ENCODE measurements around the gene IGBP1. TPM values are rescaled to one million over a fixed set of nuclear protein-coding genes. Genes with fewer than 3 reads are reported as not detected.

Gene IGBP1
- total RNA-seq, 2 experiments from 2014 or later = 36.0 to 37.2 TPM

DNA sequence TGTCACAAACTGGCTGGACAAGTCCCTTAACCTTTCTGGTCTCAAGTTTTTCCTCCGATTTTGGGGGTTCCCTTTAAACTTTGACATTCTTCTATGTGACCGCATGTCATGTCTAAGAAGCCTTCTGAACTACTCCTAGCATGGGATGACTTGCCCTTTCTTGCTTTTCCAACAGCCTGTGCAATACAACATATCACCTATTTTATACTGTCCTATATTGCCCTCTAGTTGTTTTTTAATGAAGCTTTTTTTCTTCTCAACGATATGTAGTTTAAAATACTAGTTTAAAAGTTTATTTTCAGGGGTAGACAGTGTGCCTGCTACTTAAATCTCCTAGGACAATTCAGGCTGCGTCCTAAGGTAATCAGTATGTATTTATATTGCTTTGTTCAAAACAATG lies 1.0 kb upstream of the IGBP1 start:
- no peaks in the 10 kb centered on the region for H3K27me3 Mint-ChIP-seq
- peak overlapping the region; percentile 56 for H3K27ac Mint-ChIP-seq
- H3K4me1 Mint-ChIP-seq = peaks cover 20% of the 10 kb centered on the region
- H3K9me3 Mint-ChIP-seq = no peaks in the 10 kb centered on the region
- no peak for DNase-seq
- peaks cover 12% of the 10 kb centered on the region for H3K36me3 Mint-ChIP-seq
- peak overlapping the region; percentile 26 for H3K4me3 Mint-ChIP-seq

DNA sequence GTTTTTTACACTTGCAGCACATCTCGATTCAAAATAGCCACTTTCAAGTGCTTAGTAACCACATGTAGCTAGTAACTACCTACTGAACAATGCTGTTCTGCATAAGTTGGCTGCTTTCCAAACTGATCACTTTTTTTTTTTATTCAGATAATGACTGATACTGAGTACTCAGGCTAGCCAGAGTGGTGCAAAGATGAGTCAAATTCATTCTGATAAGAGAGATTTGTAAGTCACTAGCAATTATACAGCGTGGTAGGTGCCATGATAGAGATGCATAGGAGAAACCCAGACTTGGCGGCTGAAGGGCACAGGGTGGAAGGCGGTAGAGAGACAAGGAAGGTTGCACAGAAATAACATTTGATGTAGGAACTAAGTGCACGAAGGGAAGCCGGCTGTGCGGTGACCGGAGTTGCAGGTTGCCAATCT lies 357 bp upstream of the IGBP1 start:
- Mint-ChIP-seq H3K27ac (peak overlapping the region; percentile 96), H3K9me3 (no peaks in the 10 kb centered on the region), H3K4me3 (peak overlapping the region; percentile 97), H3K27me3 (no peaks in the 10 kb centered on the region), H3K4me1 (peaks cover 20% of the 10 kb centered on the region), H3K36me3 (peaks cover 12% of the 10 kb centered on the region)
- no peak for DNase-seq

- H3K36me3 Mint-ChIP-seq = peaks cover 12% of the 10 kb centered on the region
- no peak for DNase-seq
- H3K9me3 Mint-ChIP-seq = no peaks in the 10 kb centered on the region
Measured at GRCh38 chrX:70134116-70134477, 850 bp downstream of the IGBP1 start.

GRCh38 chrX:70138622-70139021 lies 5.4 kb downstream of the IGBP1 start:
- Mint-ChIP-seq H3K4me1 (peaks cover 9% of the 10 kb centered on the region), H3K27ac (no peak overlapping the region), H3K27me3 (no peaks in the 10 kb centered on the region), H3K9me3 (no peaks in the 10 kb centered on the region), H3K4me3 (no peak overlapping the region), H3K36me3 (peaks cover 28% of the 10 kb centered on the region)
- DNase-seq = no peak

More at GRCh38 chrX:70134116-70134477, 850 bp downstream of the IGBP1 start:
- Mint-ChIP-seq H3K27me3 (no peaks in the 10 kb centered on the region), H3K4me3 (peak overlapping the region; percentile 97), H3K4me1 (peaks cover 20% of the 10 kb centered on the region), H3K27ac (peak overlapping the region; percentile 96)

DNA sequence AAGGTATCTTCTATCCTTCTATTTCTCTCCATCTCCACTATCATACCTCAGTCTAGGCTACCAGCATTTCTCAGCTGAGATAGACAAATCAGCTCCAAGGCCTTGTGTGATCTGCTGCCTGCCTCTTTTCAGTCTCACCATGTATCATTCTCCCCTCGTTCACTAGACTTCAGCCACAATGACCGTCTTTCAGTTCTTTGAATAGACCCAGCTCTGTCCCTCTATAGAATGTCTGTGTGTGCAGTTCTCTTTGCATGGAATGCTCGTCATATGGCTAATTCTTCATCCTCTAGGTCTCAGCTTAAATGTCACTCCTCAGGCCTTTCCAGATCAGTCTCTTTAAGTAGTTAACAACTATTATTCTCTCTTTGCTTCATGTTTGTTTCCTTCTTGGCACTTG lies 6.5 kb downstream of the IGBP1 start:
- Mint-ChIP-seq H3K4me1 (peaks cover 9% of the 10 kb centered on the region), H3K4me3 (no peak overlapping the region), H3K27ac (no peak overlapping the region), H3K36me3 (peaks cover 25% of the 10 kb centered on the region), H3K9me3 (no peaks in the 10 kb centered on the region), H3K27me3 (no peaks in the 10 kb centered on the region)
- DNase-seq = no peak

DNA sequence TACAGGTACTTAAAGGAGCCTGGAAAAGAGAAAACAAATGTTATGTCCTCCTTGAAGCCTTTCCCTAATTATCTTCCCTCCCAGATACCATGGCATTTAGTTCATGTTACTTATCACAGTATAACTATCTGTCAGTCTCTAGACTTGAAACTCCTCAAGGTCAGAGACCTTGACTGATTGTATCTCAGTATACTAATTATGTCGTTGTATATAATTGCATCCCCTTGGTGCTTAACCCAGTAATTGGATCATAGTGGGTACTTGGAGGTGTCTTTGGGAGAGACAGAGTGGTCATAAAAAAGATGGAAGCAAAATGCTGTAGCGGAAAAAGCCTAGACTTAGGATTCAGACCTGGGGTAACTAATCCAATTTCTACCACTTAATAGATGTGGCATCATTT lies 8.1 kb downstream of the IGBP1 start:
- no peak for DNase-seq
- Mint-ChIP-seq H3K9me3 (no peaks in the 10 kb centered on the region), H3K36me3 (peaks cover 18% of the 10 kb centered on the region), H3K4me1 (no peaks in the 10 kb centered on the region), H3K4me3 (no peak overlapping the region), H3K27me3 (no peaks in the 10 kb centered on the region), H3K27ac (no peak overlapping the region)

DNA sequence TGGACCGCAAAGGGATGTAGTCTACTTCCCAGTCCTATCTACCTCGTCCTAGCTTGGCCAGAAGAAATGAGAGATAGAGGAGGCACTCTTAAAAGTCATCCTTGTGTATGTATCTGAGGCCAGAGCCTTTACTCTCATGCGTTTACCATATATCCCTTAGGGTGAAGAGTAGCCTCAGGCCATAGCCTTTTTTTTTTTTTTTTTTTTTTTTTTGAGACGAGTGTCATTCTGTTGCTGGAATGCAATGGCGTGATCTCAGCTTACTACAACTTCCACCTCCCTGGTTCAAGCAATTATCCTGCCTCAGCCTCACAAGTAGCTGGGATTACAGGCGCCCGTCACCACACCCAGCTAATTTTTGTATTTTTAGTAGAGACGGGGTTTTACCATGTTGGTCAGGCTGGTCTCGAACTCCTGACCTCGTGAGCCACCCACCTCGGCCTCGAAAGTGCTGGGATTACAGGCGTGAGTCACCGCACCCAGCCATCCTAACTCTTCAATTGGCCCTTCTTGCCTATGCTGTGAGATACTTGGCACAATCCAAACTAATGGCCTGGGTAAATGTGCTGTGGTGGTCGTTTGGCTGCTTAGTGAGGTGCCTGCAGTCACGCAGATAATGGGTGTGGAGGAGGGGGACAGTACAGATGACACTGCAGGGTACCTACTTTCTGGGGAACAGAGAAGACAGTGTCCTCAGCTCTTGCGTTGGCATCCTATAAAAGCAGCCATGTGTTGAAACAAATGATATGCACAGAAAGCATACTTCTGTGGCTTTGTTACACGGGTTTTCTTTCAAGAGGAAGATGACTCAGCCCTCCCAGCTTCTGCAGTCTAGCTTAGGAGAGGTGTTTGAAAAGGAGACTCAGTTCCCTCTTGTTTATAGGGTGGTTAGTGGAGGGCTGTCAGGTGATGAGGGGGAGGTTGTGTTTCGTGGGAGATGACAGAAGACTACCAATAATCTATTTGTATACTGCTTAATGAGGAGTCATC lies 33.6 kb downstream of the IGBP1 start:
- H3K27me3 Mint-ChIP-seq = no peaks in the 10 kb centered on the region
- peak; percentile 14 for DNase-seq
- peak overlapping the region; percentile 90 for H3K27ac Mint-ChIP-seq
- no peak overlapping the region for H3K4me3 Mint-ChIP-seq
- H3K4me1 Mint-ChIP-seq = peaks cover 13% of the 10 kb centered on the region
- no peaks in the 10 kb centered on the region for H3K9me3 Mint-ChIP-seq
- peaks cover 15% of the 10 kb centered on the region for H3K36me3 Mint-ChIP-seq

- no peak for DNase-seq
- Mint-ChIP-seq H3K27ac (no peak overlapping the region), H3K9me3 (no peaks in the 10 kb centered on the region), H3K36me3 (peaks cover 15% of the 10 kb centered on the region), H3K4me3 (no peak overlapping the region), H3K27me3 (no peaks in the 10 kb centered on the region), H3K4me1 (peaks cover 13% of the 10 kb centered on the region)
Measured at GRCh38 chrX:70168238-70169188, 35.3 kb downstream of the IGBP1 start.

DNA sequence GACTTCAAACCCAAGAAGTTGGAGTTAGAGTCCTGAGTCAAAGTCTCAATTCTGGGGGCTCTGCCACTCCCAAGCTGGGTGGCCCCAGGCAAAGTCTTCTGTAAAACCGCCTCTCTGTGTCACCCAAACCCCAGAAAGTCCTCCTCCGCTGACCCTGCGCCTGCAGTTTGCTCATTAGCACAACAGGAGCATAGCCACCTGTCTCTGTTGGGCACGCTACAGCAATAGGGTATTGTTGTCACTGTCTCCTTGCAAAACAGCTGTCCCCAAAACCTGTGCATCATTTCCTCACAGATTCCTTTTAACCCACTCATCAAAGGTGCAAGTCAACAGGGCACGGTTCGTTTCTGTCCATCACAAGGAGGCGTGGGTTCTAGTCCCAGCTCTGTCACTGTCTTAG lies 36.0 kb downstream of the IGBP1 start:
- peaks cover 13% of the 10 kb centered on the region for H3K4me1 Mint-ChIP-seq
- H3K36me3 Mint-ChIP-seq = peaks cover 15% of the 10 kb centered on the region
- no peak for DNase-seq
- H3K4me3 Mint-ChIP-seq = no peak overlapping the region
- no peak overlapping the region for H3K27ac Mint-ChIP-seq
- H3K27me3 Mint-ChIP-seq = no peaks in the 10 kb centered on the region
- no peaks in the 10 kb centered on the region for H3K9me3 Mint-ChIP-seq

GRCh38 chrX:70171624-70172023 lies 38.4 kb downstream of the IGBP1 start:
- Mint-ChIP-seq H3K9me3 (no peaks in the 10 kb centered on the region), H3K4me1 (peaks cover 15% of the 10 kb centered on the region), H3K27ac (no peak overlapping the region), H3K4me3 (no peak overlapping the region), H3K36me3 (peaks cover 9% of the 10 kb centered on the region), H3K27me3 (no peaks in the 10 kb centered on the region)
- DNase-seq = no peak

- Mint-ChIP-seq H3K27ac (no peak overlapping the region), H3K4me3 (no peak overlapping the region), H3K9me3 (no peaks in the 10 kb centered on the region), H3K36me3 (peaks cover 4% of the 10 kb centered on the region), H3K27me3 (no peaks in the 10 kb centered on the region), H3K4me1 (peaks cover 17% of the 10 kb centered on the region)
- DNase-seq = no peak
Measured at GRCh38 chrX:70172221-70172620, 39.0 kb downstream of the IGBP1 start.

GRCh38 chrX:70172964-70173363 lies 39.7 kb downstream of the IGBP1 start:
- Mint-ChIP-seq H3K27ac (no peak overlapping the region), H3K27me3 (no peaks in the 10 kb centered on the region), H3K4me1 (peaks cover 12% of the 10 kb centered on the region), H3K9me3 (no peaks in the 10 kb centered on the region), H3K36me3 (no peaks in the 10 kb centered on the region), H3K4me3 (no peak overlapping the region)
- no peak for DNase-seq

GRCh38 chrX:70174754-70175153 lies 41.5 kb downstream of the IGBP1 start:
- Mint-ChIP-seq H3K4me3 (no peak overlapping the region), H3K36me3 (no peaks in the 10 kb centered on the region), H3K27ac (peak overlapping the region; percentile 21), H3K4me1 (peaks cover 7% of the 10 kb centered on the region), H3K9me3 (no peaks in the 10 kb centered on the region), H3K27me3 (no peaks in the 10 kb centered on the region)
- no peak for DNase-seq

DNA sequence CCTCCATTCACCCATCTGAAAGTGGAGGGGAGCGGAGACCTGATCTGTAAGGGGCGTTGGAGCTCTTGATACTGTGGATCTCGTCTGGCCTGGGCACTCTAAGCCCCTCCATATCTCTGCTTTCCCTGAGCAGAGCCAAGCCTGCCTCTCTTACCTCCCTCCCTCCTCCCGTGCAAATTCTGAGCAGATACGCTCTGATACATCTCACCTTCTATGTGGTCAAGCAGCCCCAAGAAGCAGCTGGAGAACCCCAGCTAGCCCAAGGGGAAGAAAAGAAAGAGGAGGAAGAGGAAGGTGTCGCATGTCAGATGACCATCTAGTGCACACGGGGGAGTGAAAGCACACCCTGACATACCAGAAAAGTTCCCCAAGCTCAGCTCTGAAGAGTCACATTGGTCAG lies 42.1 kb downstream of the IGBP1 start:
- Mint-ChIP-seq H3K4me1 (peaks cover 7% of the 10 kb centered on the region), H3K9me3 (no peaks in the 10 kb centered on the region), H3K36me3 (no peaks in the 10 kb centered on the region), H3K4me3 (no peak overlapping the region), H3K27ac (no peak overlapping the region), H3K27me3 (no peaks in the 10 kb centered on the region)
- DNase-seq = no peak

GRCh38 chrX:70176938-70177533 lies 43.8 kb downstream of the IGBP1 start, which contains the start of gene DGAT2L6:
Gene DGAT2L6, plus strand, starts transcription at chrX:70177483. Its CDS starts 100 bp downstream, at chrX:70177583.
- no peaks in the 10 kb centered on the region for H3K9me3 Mint-ChIP-seq
- peaks cover 7% of the 10 kb centered on the region for H3K4me1 Mint-ChIP-seq
- no peak within 1 kb of the TSS for H3K4me3 Mint-ChIP-seq
- H3K36me3 Mint-ChIP-seq = no peaks in the 10 kb centered on the region
- no peak for DNase-seq
- H3K27me3 Mint-ChIP-seq = no peaks in the 10 kb centered on the region
- H3K27ac Mint-ChIP-seq = no peak within 1 kb of the TSS

Measured in activated naive CD8-positive, alpha-beta T cell treated with anti-CD3 and anti-CD28 coated beads for 36 hours (primary cell).